HEK293 (cell line): Measurements from ENCODE around the gene NEO1.

Experiments used
- CTCF ChIA-PET: fragments of 350-600 bp; formaldehyde crosslinking; extraction: SDS; loops from one replicate; lab custom pipeline; 2021; ENCODE audit warnings: antibody characterized with exemption; lab: Yijun Ruan, JAX
- POLR2A ChIA-PET: fragments of 300-600 bp; formaldehyde crosslinking; extraction: SDS; loops from one replicate; lab custom pipeline; 2020; ENCODE audit warnings: antibody characterized with exemption, inconsistent platforms; lab: Yijun Ruan, JAX
- H3K27ac ChIP-seq: fragments of 200-500 bp; sonication (Bioruptor generic); 2 replicates; pipeline ENCODE4 v1.5.1; 2014; ENCODE audit warnings: low read depth, low read length, control low read depth, inconsistent platforms; ENCODE audit errors: extremely low read depth
- H3K36me3 ChIP-seq, 2 experiments: fragments of 200-500 bp in 1 of 2; sonication (Bioruptor generic) in 1 of 2; 1 replicate in 1 of 2; 2 replicates in 1 of 2; pipeline ENCODE4 v1.5.1; 2014 to 2017; ENCODE audit warnings: inconsistent platforms in 2 of 2, low read length in 2 of 2; ENCODE audit not compliant: control insufficient read depth in 2 of 2, insufficient read depth in 1 of 2
- H3K4me1 ChIP-seq: fragments of 200-500 bp; sonication (Bioruptor generic); 2 replicates; pipeline ENCODE4 v1.5.1; 2014; ENCODE audit warnings: mild to moderate bottlenecking, low read length, inconsistent platforms; ENCODE audit not compliant: control insufficient read depth, insufficient read depth
- H3K4me3 ChIP-seq: 2 replicates; pipeline ENCODE4 v1.5.1; 2011; ENCODE audit warnings: low read depth, mild to moderate bottlenecking, control low read depth, low read length, moderate library complexity
- H3K9me3 ChIP-seq: fragments of 200-500 bp; sonication (Bioruptor generic); 2 replicates; pipeline ENCODE4 v1.5.1; 2014; ENCODE audit warnings: low read depth, low read length, inconsistent platforms; ENCODE audit not compliant: control insufficient read depth, insufficient read depth
- HOXA7 ChIP-seq: sonication (generic); formaldehyde crosslinking; IDR thresholded peaks from 2 replicates; pipeline ENCODE4 v1.8.1; 2022; ENCODE audit warnings: missing genetic modification reagents, borderline replicate concordance
- OSR2 ChIP-seq: fragments of 450-650 bp; formaldehyde crosslinking; IDR thresholded peaks from 2 replicates; pipeline ENCODE4 v1.5.1; 2016; ENCODE audit warnings: missing biosample characterization, missing genetic modification characterization
- SALL2 ChIP-seq: fragments of 450-650 bp; formaldehyde crosslinking; IDR thresholded peaks from 2 replicates; pipeline ENCODE4 v1.5.0; 2017; ENCODE audit warnings: missing biosample characterization, mild to moderate bottlenecking, missing genetic modification characterization, borderline replicate concordance
- YY2 ChIP-seq: fragments of 450-650 bp; formaldehyde crosslinking; IDR thresholded peaks from 2 replicates; pipeline ENCODE4 v1.5.1; 2016; ENCODE audit warnings: missing biosample characterization, missing genetic modification characterization
- ZBTB1 ChIP-seq: fragments of 450-650 bp; formaldehyde crosslinking; IDR thresholded peaks from 2 replicates; pipeline ENCODE4 v1.5.1; 2016; ENCODE audit warnings: missing biosample characterization, missing genetic modification characterization
- ZFP3 ChIP-seq: fragments of 450-650 bp; formaldehyde crosslinking; IDR thresholded peaks from 2 replicates; pipeline ENCODE4 v1.5.1; 2016; ENCODE audit warnings: low read depth, missing biosample characterization, missing genetic modification characterization
- ZNF10 ChIP-seq: fragments of 450-650 bp; formaldehyde crosslinking; IDR thresholded peaks from 2 replicates; pipeline ENCODE4 v1.5.1; 2017; ENCODE audit warnings: missing biosample characterization, missing genetic modification characterization
- ZNF146 ChIP-seq: fragments of 450-650 bp; formaldehyde crosslinking; IDR thresholded peaks from 2 replicates; pipeline ENCODE4 v1.5.1; 2016; ENCODE audit warnings: missing biosample characterization, missing genetic modification characterization
- ZNF157 ChIP-seq: fragments of 450-650 bp; formaldehyde crosslinking; IDR thresholded peaks from 2 replicates; pipeline ENCODE4 v1.5.1; 2016; ENCODE audit warnings: missing biosample characterization, missing genetic modification characterization
- ZNF16 ChIP-seq: fragments of 450-650 bp; formaldehyde crosslinking; IDR thresholded peaks from 2 replicates; pipeline ENCODE4 v1.5.1; 2016; ENCODE audit warnings: low read depth, missing biosample characterization, missing genetic modification characterization
- ZNF174 ChIP-seq: fragments of 450-650 bp; formaldehyde crosslinking; IDR thresholded peaks from 2 replicates; pipeline ENCODE4 v1.5.0; 2017; ENCODE audit warnings: missing biosample characterization, mild to moderate bottlenecking, missing genetic modification characterization
- ZNF221 ChIP-seq: fragments of 450-650 bp; formaldehyde crosslinking; IDR thresholded peaks from 2 replicates; pipeline ENCODE4 v1.5.1; 2017; ENCODE audit warnings: missing biosample characterization, missing genetic modification characterization, borderline replicate concordance
- ZNF23 ChIP-seq: fragments of 450-650 bp; formaldehyde crosslinking; IDR thresholded peaks from 2 replicates; pipeline ENCODE4 v1.5.1; 2016; ENCODE audit warnings: missing biosample characterization, missing genetic modification characterization, borderline replicate concordance
- ZNF239 ChIP-seq: fragments of 450-650 bp; formaldehyde crosslinking; IDR thresholded peaks from 2 replicates; pipeline ENCODE4 v1.5.1; 2016; ENCODE audit warnings: missing biosample characterization, missing genetic modification characterization
- ZNF266 ChIP-seq: fragments of 450-650 bp; formaldehyde crosslinking; IDR thresholded peaks from 2 replicates; pipeline ENCODE4 v1.5.1; 2016; ENCODE audit warnings: missing biosample characterization, missing genetic modification characterization, low read depth
- ZNF280C ChIP-seq: fragments of 450-650 bp; formaldehyde crosslinking; IDR thresholded peaks from 2 replicates; pipeline ENCODE4 v1.5.1; 2016; ENCODE audit warnings: missing biosample characterization, missing genetic modification characterization
- ZNF354C ChIP-seq: fragments of 450-650 bp; formaldehyde crosslinking; IDR thresholded peaks from 2 replicates; pipeline ENCODE4 v1.5.1; 2016; ENCODE audit warnings: missing biosample characterization, missing genetic modification characterization, low read depth, borderline replicate concordance
- ZNF394 ChIP-seq: fragments of 450-650 bp; formaldehyde crosslinking; IDR thresholded peaks from 2 replicates; pipeline ENCODE4 v1.5.1; 2016; ENCODE audit warnings: missing biosample characterization, missing genetic modification characterization, mild to moderate bottlenecking, moderate library complexity, borderline replicate concordance
- ZNF416 ChIP-seq: fragments of 450-650 bp; formaldehyde crosslinking; IDR thresholded peaks from 2 replicates; pipeline ENCODE4 v1.5.1; 2016; ENCODE audit warnings: missing biosample characterization, missing genetic modification characterization
- ZNF530 ChIP-seq: fragments of 450-650 bp; formaldehyde crosslinking; IDR thresholded peaks from 2 replicates; pipeline ENCODE4 v1.5.1; 2016; ENCODE audit warnings: low read depth, missing biosample characterization, missing genetic modification characterization
- ZNF548 ChIP-seq: fragments of 450-650 bp; formaldehyde crosslinking; IDR thresholded peaks from 2 replicates; pipeline ENCODE4 v1.5.1; 2016; ENCODE audit warnings: missing biosample characterization, missing genetic modification characterization
- ZNF580 ChIP-seq: fragments of 450-650 bp; formaldehyde crosslinking; IDR thresholded peaks from 2 replicates; pipeline ENCODE4 v1.5.1; 2016; ENCODE audit warnings: missing biosample characterization, missing genetic modification characterization
- ZNF600 ChIP-seq: fragments of 450-650 bp; formaldehyde crosslinking; IDR thresholded peaks from 2 replicates; pipeline ENCODE4 v1.5.1; 2016; ENCODE audit warnings: missing biosample characterization, missing genetic modification characterization
- ZNF610 ChIP-seq: fragments of 450-650 bp; formaldehyde crosslinking; IDR thresholded peaks from 2 replicates; pipeline ENCODE4 v1.5.1; 2016; ENCODE audit warnings: missing biosample characterization, missing genetic modification characterization, borderline replicate concordance
- ZNF621 ChIP-seq: fragments of 450-650 bp; formaldehyde crosslinking; IDR thresholded peaks from 2 replicates; pipeline ENCODE4 v1.5.1; 2017; ENCODE audit warnings: missing biosample characterization, missing genetic modification characterization
- ZNF626 ChIP-seq: fragments of 450-650 bp; sonication (Bioruptor Pico); formaldehyde crosslinking; IDR thresholded peaks from 2 replicates; pipeline ENCODE4 v1.5.1; 2018; ENCODE audit warnings: missing biosample characterization, missing genetic modification characterization, inconsistent platforms
- TF ChIP-seq, protein P1 (sequence below): fragments of 450-650 bp; formaldehyde crosslinking; IDR thresholded peaks from 2 replicates; pipeline ENCODE4 v1.5.1; 2017; ENCODE audit warnings: missing biosample characterization, missing genetic modification characterization
- TF ChIP-seq, protein P2 (sequence below): fragments of 450-650 bp; formaldehyde crosslinking; IDR thresholded peaks from 2 replicates; pipeline ENCODE4 v1.5.1; 2016; ENCODE audit warnings: missing biosample characterization, missing genetic modification characterization
- TF ChIP-seq, protein P3 (sequence below): fragments of 450-650 bp; formaldehyde crosslinking; IDR thresholded peaks from 2 replicates; pipeline ENCODE4 v1.5.1; 2016; ENCODE audit warnings: missing biosample characterization, missing genetic modification characterization

NEO1 gene

GRCh38 chr15:73006523-73006922, 45.7 kb upstream of the NEO1 start (continued):
- TF ChIP-seq ZNF280C (no peak), ZNF146 (tag by site-specific recombination) (no peak), ZNF626 (no peak), ZNF580 (tag by site-specific recombination) (no peak), ZNF600 (tag by site-specific recombination) (no peak), HOXA7 (CRISPR knock-in tag) (no peak), ZNF548 (tag by site-specific recombination) (no peak), ZNF530 (tag by site-specific recombination) (no peak)

DNA sequence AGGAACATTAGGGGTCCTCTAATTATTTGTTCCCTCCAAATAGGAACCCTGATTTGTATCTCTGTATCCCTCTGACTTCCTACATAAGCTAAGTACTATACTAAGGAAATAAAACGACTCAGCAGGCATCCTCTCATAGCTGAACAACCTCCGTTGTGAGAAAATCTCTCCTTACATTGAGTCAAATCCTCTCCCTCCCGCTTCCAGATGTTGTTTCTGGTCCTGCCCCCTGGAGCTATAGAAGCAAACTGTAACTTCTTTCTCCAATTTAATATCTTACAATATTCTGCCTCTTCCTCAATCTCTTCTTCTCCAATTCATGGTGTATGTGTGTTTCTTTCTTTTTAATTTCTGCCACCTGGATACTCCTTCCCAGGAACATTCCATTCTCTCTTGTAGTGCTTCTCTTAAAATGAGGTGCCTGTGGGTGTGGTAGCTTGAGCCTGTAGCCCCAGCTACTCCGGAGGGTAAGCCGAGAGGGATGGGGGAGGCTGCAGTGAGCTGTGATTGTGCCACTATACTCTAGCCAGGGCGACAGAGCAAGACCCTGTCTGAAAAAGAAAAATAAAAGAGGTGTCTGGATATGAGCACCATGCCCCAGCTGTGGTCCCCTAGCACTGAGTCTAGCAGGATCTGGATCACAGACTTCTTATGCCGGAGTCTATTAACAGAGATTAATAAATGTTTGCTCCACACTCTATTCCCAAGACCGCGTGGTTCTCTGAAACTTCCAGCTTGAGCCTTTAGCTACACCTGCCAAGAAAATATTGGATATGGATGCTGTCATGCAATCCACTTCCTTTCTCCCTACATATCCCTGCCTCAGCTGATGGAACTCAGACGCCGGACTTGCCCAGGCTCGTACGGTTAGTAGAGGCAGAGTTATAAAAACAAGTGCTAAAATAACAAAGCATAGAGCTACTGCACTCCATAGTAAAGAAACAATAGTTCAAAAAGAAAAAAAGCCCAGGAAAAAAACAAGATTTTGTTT, 42.9 kb upstream of the NEO1 start:
- Histone ChIP-seq H3K9me3 (no peaks in the 10 kb centered on the region), H3K36me3 (no peaks in the 10 kb centered on the region), H3K4me3 (no peak overlapping the region), H3K4me1 (peaks cover 8% of the 10 kb centered on the region), H3K27ac (no peak overlapping the region; the same call in 1 of the 2 replicates)
- ChIA-PET POLR2A (interaction anchor here (0.6 kb wide), 1 partner anchor 188 kb away, joined by 4 read pairs; no protein-coding TSS in a partner anchor), CTCF (interaction anchor here (0.7 to 1.2 kb wide), 4 partner anchors 11 to 536 kb away, joined by 3 read pairs; no protein-coding TSS in a partner anchor)
- no peak for TF ChIP-seq ZBTB1
- no peak for TF ChIP-seq ZNF610
- TF ChIP-seq ZNF23, result no peak
- TF ChIP-seq ZNF266 (tag by site-specific recombination), result no peak
- TF ChIP-seq, protein P1, sequence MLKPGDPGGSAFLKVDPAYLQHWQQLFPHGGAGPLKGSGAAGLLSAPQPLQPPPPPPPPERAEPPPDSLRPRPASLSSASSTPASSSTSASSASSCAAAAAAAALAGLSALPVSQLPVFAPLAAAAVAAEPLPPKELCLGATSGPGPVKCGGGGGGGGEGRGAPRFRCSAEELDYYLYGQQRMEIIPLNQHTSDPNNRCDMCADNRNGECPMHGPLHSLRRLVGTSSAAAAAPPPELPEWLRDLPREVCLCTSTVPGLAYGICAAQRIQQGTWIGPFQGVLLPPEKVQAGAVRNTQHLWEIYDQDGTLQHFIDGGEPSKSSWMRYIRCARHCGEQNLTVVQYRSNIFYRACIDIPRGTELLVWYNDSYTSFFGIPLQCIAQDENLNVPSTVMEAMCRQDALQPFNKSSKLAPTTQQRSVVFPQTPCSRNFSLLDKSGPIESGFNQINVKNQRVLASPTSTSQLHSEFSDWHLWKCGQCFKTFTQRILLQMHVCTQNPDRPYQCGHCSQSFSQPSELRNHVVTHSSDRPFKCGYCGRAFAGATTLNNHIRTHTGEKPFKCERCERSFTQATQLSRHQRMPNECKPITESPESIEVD (tag by site-specific recombination), result no peak
- TF ChIP-seq, protein P2, sequence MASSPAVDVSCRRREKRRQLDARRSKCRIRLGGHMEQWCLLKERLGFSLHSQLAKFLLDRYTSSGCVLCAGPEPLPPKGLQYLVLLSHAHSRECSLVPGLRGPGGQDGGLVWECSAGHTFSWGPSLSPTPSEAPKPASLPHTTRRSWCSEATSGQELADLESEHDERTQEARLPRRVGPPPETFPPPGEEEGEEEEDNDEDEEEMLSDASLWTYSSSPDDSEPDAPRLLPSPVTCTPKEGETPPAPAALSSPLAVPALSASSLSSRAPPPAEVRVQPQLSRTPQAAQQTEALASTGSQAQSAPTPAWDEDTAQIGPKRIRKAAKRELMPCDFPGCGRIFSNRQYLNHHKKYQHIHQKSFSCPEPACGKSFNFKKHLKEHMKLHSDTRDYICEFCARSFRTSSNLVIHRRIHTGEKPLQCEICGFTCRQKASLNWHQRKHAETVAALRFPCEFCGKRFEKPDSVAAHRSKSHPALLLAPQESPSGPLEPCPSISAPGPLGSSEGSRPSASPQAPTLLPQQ (tag by site-specific recombination), result no peak
- TF ChIP-seq ZNF354C (tag by site-specific recombination), result no peak
- TF ChIP-seq ZNF157 (tag by site-specific recombination), result no peak
- TF ChIP-seq SALL2 (tag by site-specific recombination), result no peak
- TF ChIP-seq ZNF221 (tag by site-specific recombination), result no peak
- TF ChIP-seq OSR2 (tag by site-specific recombination), result peak; percentile 69
- TF ChIP-seq YY2, result peak; percentile 11; the same call in 1 of the 2 replicates
- peak; percentile 91 for TF ChIP-seq ZNF600 (tag by site-specific recombination)
- no peak for TF ChIP-seq ZNF174 (tag by site-specific recombination)
- no peak for TF ChIP-seq ZNF416 (tag by site-specific recombination)
- no peak for TF ChIP-seq ZNF621 (tag by site-specific recombination)
- no peak for TF ChIP-seq ZFP3
- TF ChIP-seq, protein P3, sequence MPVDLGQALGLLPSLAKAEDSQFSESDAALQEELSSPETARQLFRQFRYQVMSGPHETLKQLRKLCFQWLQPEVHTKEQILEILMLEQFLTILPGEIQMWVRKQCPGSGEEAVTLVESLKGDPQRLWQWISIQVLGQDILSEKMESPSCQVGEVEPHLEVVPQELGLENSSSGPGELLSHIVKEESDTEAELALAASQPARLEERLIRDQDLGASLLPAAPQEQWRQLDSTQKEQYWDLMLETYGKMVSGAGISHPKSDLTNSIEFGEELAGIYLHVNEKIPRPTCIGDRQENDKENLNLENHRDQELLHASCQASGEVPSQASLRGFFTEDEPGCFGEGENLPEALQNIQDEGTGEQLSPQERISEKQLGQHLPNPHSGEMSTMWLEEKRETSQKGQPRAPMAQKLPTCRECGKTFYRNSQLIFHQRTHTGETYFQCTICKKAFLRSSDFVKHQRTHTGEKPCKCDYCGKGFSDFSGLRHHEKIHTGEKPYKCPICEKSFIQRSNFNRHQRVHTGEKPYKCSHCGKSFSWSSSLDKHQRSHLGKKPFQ, result no peak
- no peak for TF ChIP-seq ZNF239 (tag by site-specific recombination)
- peak; percentile 52; the same call in 1 of the 2 replicates for TF ChIP-seq ZNF394 (tag by site-specific recombination)
- no peak for TF ChIP-seq ZNF10 (tag by site-specific recombination)
- TF ChIP-seq ZNF16 (tag by site-specific recombination), result no peak
